H9 (cell line): Measurements from ENCODE around the gene PDE5A. TPM values are rescaled to one million over a fixed set of nuclear protein-coding genes. Genes with fewer than 3 reads are reported as not detected.

Source experiments
- DNase-seq: peaks from one replicate; pipeline ENCODE4 v3.0.0-alpha.2; 2017
- H2AFZ ChIP-seq: one replicate; pipeline ENCODE4 v1.6.1; 2013; ENCODE audit warnings: mild to moderate bottlenecking, low read length, control low read depth, moderate library complexity
- H2AK5ac ChIP-seq: 2 replicates; pipeline ENCODE4 v1.6.1; 2013; ENCODE audit warnings: low read length, control low read depth, mixed read lengths; ENCODE audit not compliant: insufficient read length
- H2BK120ac ChIP-seq: one replicate; pipeline ENCODE4 v1.6.1; 2013; ENCODE audit warnings: low read depth, mild to moderate bottlenecking, low read length, control low read depth, inconsistent platforms; ENCODE audit not compliant: poor library complexity, severe bottlenecking
- H2BK12ac ChIP-seq: 2 replicates; pipeline ENCODE4 v1.6.1; 2013; ENCODE audit warnings: low read length, control low read depth, mixed read lengths, low read depth; ENCODE audit not compliant: insufficient read length
- H2BK15ac ChIP-seq: 2 replicates; pipeline ENCODE4 v1.6.1; 2013; ENCODE audit warnings: low read depth, low read length, control low read depth
- H2BK20ac ChIP-seq: one replicate; pipeline ENCODE4 v1.6.1; 2013; ENCODE audit warnings: low read depth, mild to moderate bottlenecking, low read length, control low read depth, inconsistent platforms; ENCODE audit not compliant: poor library complexity, severe bottlenecking
- H2BK5ac ChIP-seq: 2 replicates; pipeline ENCODE4 v1.6.1; 2013; ENCODE audit warnings: low read length, control low read depth, mixed read lengths; ENCODE audit not compliant: insufficient read length
- H3K14ac ChIP-seq: 2 replicates; pipeline ENCODE4 v1.6.1; 2013; ENCODE audit warnings: low read length, control low read depth; ENCODE audit not compliant: insufficient read depth
- H3K18ac ChIP-seq: 2 replicates; pipeline ENCODE4 v1.6.1; 2013; ENCODE audit warnings: low read depth, mild to moderate bottlenecking, mixed read lengths, low read length, control low read depth; ENCODE audit not compliant: insufficient read length
- H3K23ac ChIP-seq: 2 replicates; pipeline ENCODE4 v1.6.1; 2013; ENCODE audit warnings: low read length, control low read depth, mixed read lengths, low read depth; ENCODE audit not compliant: insufficient read length
- H3K23me2 ChIP-seq: 2 replicates; pipeline ENCODE4 v1.6.1; 2013; ENCODE audit warnings: low read depth, mild to moderate bottlenecking, mixed read lengths, low read length, control low read depth; ENCODE audit not compliant: insufficient read length, poor library complexity, severe bottlenecking
- H3K27ac ChIP-seq: 2 replicates; pipeline ENCODE4 v1.5.1; 2013; ENCODE audit warnings: low read length, control low read depth, mixed read lengths, low read depth; ENCODE audit not compliant: insufficient read length
- H3K27me3 ChIP-seq: 2 replicates; pipeline ENCODE4 v1.6.1; 2013; ENCODE audit warnings: low read length, control low read depth, inconsistent platforms; ENCODE audit not compliant: insufficient read depth
- H3K4ac ChIP-seq: 2 replicates; pipeline ENCODE4 v1.6.1; 2013; ENCODE audit warnings: low read depth, mild to moderate bottlenecking, control low read depth, inconsistent platforms, low read length, moderate library complexity
- H3K4me1 ChIP-seq: 2 replicates; pipeline ENCODE4 v1.6.1; 2013; ENCODE audit warnings: low read length, control low read depth, inconsistent platforms; ENCODE audit not compliant: insufficient read depth
- H3K4me2 ChIP-seq: 2 replicates; pipeline ENCODE4 v1.6.1; 2013; ENCODE audit warnings: low read length, control low read depth, mixed read lengths; ENCODE audit not compliant: insufficient read length, insufficient read depth
- H3K56ac ChIP-seq: 2 replicates; pipeline ENCODE4 v1.6.1; 2013; ENCODE audit warnings: low read depth, mild to moderate bottlenecking, mixed read lengths, low read length, control low read depth; ENCODE audit not compliant: insufficient read length
- H3K79me1 ChIP-seq: 2 replicates; pipeline ENCODE4 v1.6.1; 2013; ENCODE audit warnings: low read depth, mild to moderate bottlenecking, moderate library complexity, low read length, control low read depth, inconsistent platforms; ENCODE audit not compliant: insufficient read depth, poor library complexity, severe bottlenecking
- H3K79me2 ChIP-seq: 2 replicates; pipeline ENCODE4 v1.6.1; 2013; ENCODE audit warnings: low read length, control low read depth, inconsistent platforms; ENCODE audit not compliant: insufficient read depth
- H3K9ac ChIP-seq: 2 replicates; pipeline ENCODE4 v1.6.1; 2013; ENCODE audit warnings: low read length, control low read depth, mixed read lengths; ENCODE audit not compliant: insufficient read length; ENCODE audit errors: extremely low read depth
- H3K9me3 ChIP-seq: one replicate; pipeline ENCODE4 v1.6.1; 2013; ENCODE audit warnings: low read depth, low read length, inconsistent platforms; ENCODE audit not compliant: control insufficient read depth
- H3T11ph ChIP-seq: one replicate; pipeline ENCODE4 v1.6.1; 2013; ENCODE audit warnings: mild to moderate bottlenecking, low read length, control low read depth, inconsistent platforms
- H4K20me1 ChIP-seq: one replicate; pipeline ENCODE4 v1.6.1; 2013; ENCODE audit not compliant: control insufficient read depth, insufficient read length, insufficient read depth
- H4K5ac ChIP-seq: 2 replicates; pipeline ENCODE4 v1.6.1; 2013; ENCODE audit warnings: low read depth, mild to moderate bottlenecking, mixed read lengths, low read length, control low read depth; ENCODE audit not compliant: insufficient read length
- H4K8ac ChIP-seq: replicated peaks from 2 replicates; pipeline ENCODE4 v1.6.1; 2013; ENCODE audit warnings: low read length, control low read depth, mixed read lengths, low read depth; ENCODE audit not compliant: insufficient read length
- H4K91ac ChIP-seq: 2 replicates; pipeline ENCODE4 v1.6.1; 2013; ENCODE audit warnings: low read depth, mild to moderate bottlenecking, moderate library complexity, mixed read lengths, low read length, control low read depth; ENCODE audit not compliant: insufficient read length
- H3K27ac Mint-ChIP-seq, 3 experiments: 2 replicates in 2 of 3; 3 replicates in 1 of 3; pipeline ENCODE4 v1.8.0; 2020 to 2021; ENCODE audit warnings: mixed read lengths in 3 of 3, mild to moderate bottlenecking in 1 of 3, moderate library complexity in 1 of 3
- H3K27me3 Mint-ChIP-seq: 2 replicates; pipeline ENCODE4 v1.8.0; 2021; ENCODE audit warnings: low read depth, mild to moderate bottlenecking, moderate library complexity, mixed read lengths
- H3K36me3 Mint-ChIP-seq, 3 experiments: 2 replicates in 2 of 3; 3 replicates in 1 of 3; pipeline ENCODE4 v1.8.0; 2020 to 2021; ENCODE audit warnings: low read depth in 3 of 3, mixed read lengths in 3 of 3; ENCODE audit not compliant: insufficient read depth in 1 of 3
- H3K4me1 Mint-ChIP-seq, 2 experiments: 2 replicates each; pipeline ENCODE4 v1.8.0; 2020; ENCODE audit warnings: mixed read lengths in 2 of 2
- H3K4me3 Mint-ChIP-seq, 2 experiments: 2 replicates in 1 of 2; 3 replicates in 1 of 2; pipeline ENCODE4 v1.8.0; 2020 to 2021; ENCODE audit warnings: mild to moderate bottlenecking in 2 of 2, mixed read lengths in 2 of 2, moderate library complexity in 1 of 2
- H3K9me3 Mint-ChIP-seq, 2 experiments: 2 replicates in 1 of 2; 3 replicates in 1 of 2; pipeline ENCODE4 v1.8.0; 2020; ENCODE audit warnings: mild to moderate bottlenecking in 2 of 2, mixed read lengths in 2 of 2, moderate library complexity in 1 of 2
- CTCF ChIP-seq: fragments of 200-600 bp; sonication (generic); conservative IDR thresholded peaks from 3 replicates; pipeline ENCODE4 v1.8.0; 2021; ENCODE audit warnings: antibody characterized with exemption, mild to moderate bottlenecking
- WGBS: extraction: QIAGEN DNeasy Blood & Tissue Kit; methylation state at CpG from one replicate; pipeline ENCODE4 v1.1.7; 2013; ENCODE audit warnings: missing lambda C conversion rate, low lambda C conversion rate, mixed read lengths; ENCODE audit not compliant: insufficient read length; ENCODE audit errors: extremely low coverage; 5-methylcytosine and 5-hydroxymethylcytosine counted together
- total RNA-seq: library from RNA; stranded (reverse); gene quantifications from 2 replicates; pipeline ENCODE4 v1.2.1, GENCODE V29; 2021

Gene PDE5A
- total RNA-seq, 1 experiment from 2014 or later: 15.7 TPM

- no peak overlapping the region for H2AK5ac ChIP-seq
- no peak overlapping the region for H2BK5ac ChIP-seq
- H3K9me3 ChIP-seq: no peaks in the 10 kb centered on the region
- Mint-ChIP-seq H3K27me3 (no peaks in the 10 kb centered on the region), H3K4me3 (no peak overlapping the region), H3K4me1 (peaks cover 17 to 25% of the 10 kb centered on the region in 2 experiments), H3K36me3 (peaks cover 6 to 26% (median 11%) of the 10 kb centered on the region in 3 experiments; a peak in 5 of 7 replicates), H3K27ac (peak overlapping the region in 1 of 3 experiments; percentile 90; a peak in 3 of 7 replicates), H3K9me3 (no peaks in the 10 kb centered on the region)
- DNase-seq: no peak
- no peak overlapping the region for H3T11ph ChIP-seq
- H2BK15ac ChIP-seq: no peak overlapping the region
- peaks cover 2% of the 10 kb centered on the region; the same call in 1 of the 2 replicates for H3K4me1 ChIP-seq
- no peak overlapping the region for H3K27ac ChIP-seq
- no peak for TF ChIP-seq CTCF
- no peak overlapping the region for H3K56ac ChIP-seq
- no peaks in the 10 kb centered on the region for H3K79me1 ChIP-seq
- no peak overlapping the region for H3K9ac ChIP-seq
- WGBS: no CpG with 5 or more reads among the region's 2 CpGs
- no peak overlapping the region for H2BK120ac ChIP-seq
- no peaks in the 10 kb centered on the region for H3K23me2 ChIP-seq
- no peak overlapping the region for H2BK12ac ChIP-seq
- no peak overlapping the region for H3K4me2 ChIP-seq
- no peak overlapping the region for H3K18ac ChIP-seq
- no peak overlapping the region for H3K23ac ChIP-seq
- no peak overlapping the region for H3K4ac ChIP-seq
- no peak overlapping the region for H2AFZ ChIP-seq
- no peak overlapping the region for H4K8ac ChIP-seq
- H4K5ac ChIP-seq: no peak overlapping the region
- H3K27me3 ChIP-seq: no peaks in the 10 kb centered on the region
- H2BK20ac ChIP-seq: no peak overlapping the region
- no peaks in the 10 kb centered on the region for H3K79me2 ChIP-seq
- H3K14ac ChIP-seq: no peak overlapping the region
- no peak overlapping the region for H4K91ac ChIP-seq
- no peaks in the 10 kb centered on the region for H4K20me1 ChIP-seq
These were observed 111.0 kb downstream of the PDE5A start for GRCh38 chr4:119517361-119518229.
